Right ventricle myocardium superior (tissue), 1 donor: ENCODE results near the gene MSN. TPM values are rescaled to one million over a fixed set of nuclear protein-coding genes. Genes with fewer than 3 reads are reported as not detected.
"Not testable (repeated sequence)": the region's sequence is repeated elsewhere in the genome, so short reads cannot be mapped to it uniquely, and the experiment has no call there.

Source experiments
- ATAC-seq: fragments of 200-7000 bp; cut with Tn5 transposase; one replicate; pipeline ENCODE4 v1.9.1; 2020; ENCODE audit warnings: mild to moderate bottlenecking; ENCODE audit not compliant: poor library complexity
- DNase-seq: peaks from one replicate; pipeline ENCODE4 v3.0.0-alpha.2; 2020
- intact Hi-C: fragments of 100-400 bp; cut with DNase I; formaldehyde crosslinking; loops from one replicate; pipeline ENCODE4 v1.11.2; 2022
- total RNA-seq: library from RNA; stranded (reverse); fragmentation: NEBNext Ultra II Directional; extraction: Animal tissue kit (Norgen Biotek cat#: 25700); gene quantifications from one replicate; pipeline ENCODE4 v1.2.1, GENCODE V29; 2021
- donor health status: DM: no; HTN: yes; CAD: no; lungs with severe emphysema.

Gene MSN
- total RNA-seq, 1 donor from 2014 or later, result 97.6 TPM

- intact Hi-C loops, result no loop called here
- no peak for ATAC-seq
- no peak for DNase-seq
Observed at GRCh38 chrX:65751519-65751918, 84.1 kb downstream of the MSN start.

GRCh38 chrX:65752294-65752693 lies 84.8 kb downstream of the MSN start:
- ATAC-seq (no peak), DNase-seq (no peak)
- intact Hi-C loops, result no loop called here

- ATAC-seq (no peak), DNase-seq (no peak)
- intact Hi-C loops, result no loop called here
Observed at GRCh38 chrX:65755786-65756185, 88.3 kb downstream of the MSN start.

GRCh38 chrX:65757943-65758342 lies 90.5 kb downstream of the MSN start:
- ATAC-seq (no peak), DNase-seq (no peak)
- intact Hi-C loops, result no loop called here

GRCh38 chrX:65758505-65758904 lies 91.1 kb downstream of the MSN start:
- intact Hi-C loops, result no loop called here
- no peak for ATAC-seq
- DNase-seq, result no peak

GRCh38 chrX:65759525-65759924 lies 92.1 kb downstream of the MSN start:
- intact Hi-C loops, DNase-seq, ATAC-seq: not testable (repeated sequence)

- intact Hi-C loops, result no loop called here
- no peak for ATAC-seq
- DNase-seq, result no peak
Observed at GRCh38 chrX:65769564-65770292, 102.3 kb downstream of the MSN start.

- DNase-seq (no peak), ATAC-seq (no peak)
- intact Hi-C loops, result no loop called here
Observed at GRCh38 chrX:65772842-65773241, 105.4 kb downstream of the MSN start.

GRCh38 chrX:65781845-65782244 lies 114.4 kb downstream of the MSN start:
- intact Hi-C loops, result no loop called here
- ATAC-seq (no peak), DNase-seq (no peak)

- intact Hi-C loops, result no loop called here
- ATAC-seq (no peak), DNase-seq (no peak)
Observed at GRCh38 chrX:65783746-65784145, 116.3 kb downstream of the MSN start.

Other genes starting within 250 kb of the MSN start
- gene LAS1L, start 132.9 kb upstream of the MSN start, total RNA-seq, result 10.5 TPM